CD14-positive monocyte (primary cell): Measurements from ENCODE around the gene FOXP1. TPM values are rescaled to one million over a fixed set of nuclear protein-coding genes. Genes with fewer than 3 reads are reported as not detected.

ENCODE experiments used
- DNase-seq, 3 donors: peaks; one replicate each; pipeline ENCODE4 v3.0.0-alpha.2; 2011 to 2022
- H2AFZ ChIP-seq: 2 replicates; pipeline ENCODE4 v1.6.0; 2012; ENCODE audit warnings: mild to moderate bottlenecking, low read depth, low read length, inconsistent platforms; ENCODE audit not compliant: insufficient read depth, poor library complexity, severe bottlenecking
- H3K27ac ChIP-seq, 2 donors: 1 replicate in 1 of 2; 2 replicates in 1 of 2; pipeline ENCODE4 v1.5.1; 2012 to 2013; ENCODE audit warnings: low read length in 2 of 2, control low read depth in 1 of 2, inconsistent platforms in 1 of 2, low read depth in 1 of 2, mild to moderate bottlenecking in 1 of 2
- H3K27me3 ChIP-seq, 2 donors: one replicate each; pipeline versions ENCODE4 v1.6.0 to v1.6.1; 2011 to 2013; ENCODE audit warnings: low read length in 2 of 2; ENCODE audit not compliant: control insufficient read depth in 2 of 2, insufficient read depth in 2 of 2
- H3K36me3 ChIP-seq, 2 donors: replicated peaks in 1 of 2; 1 replicate in 1 of 2; 2 replicates in 1 of 2; pipeline versions ENCODE4 v1.5.1 to v1.6.1; 2012 to 2013; ENCODE audit warnings: low read length in 2 of 2, control low read depth in 1 of 2, inconsistent platforms in 1 of 2, mild to moderate bottlenecking in 1 of 2; ENCODE audit not compliant: insufficient read depth in 2 of 2, control insufficient read depth in 1 of 2
- H3K4me1 ChIP-seq, 2 donors: 1 replicate in 1 of 2; 2 replicates in 1 of 2; pipeline versions ENCODE4 v1.5.1 to v1.6.1; 2012 to 2013; ENCODE audit warnings: low read length in 2 of 2, control low read depth in 1 of 2, inconsistent platforms in 1 of 2, mild to moderate bottlenecking in 1 of 2, moderate library complexity in 1 of 2; ENCODE audit not compliant: insufficient read depth in 2 of 2, control insufficient read depth in 1 of 2
- H3K4me2 ChIP-seq: replicated peaks from 2 replicates; pipeline ENCODE3; 2012; ENCODE audit warnings: low read length, moderate library complexity, mild to moderate bottlenecking; ENCODE audit not compliant: poor library complexity, severe bottlenecking; ENCODE audit errors: extremely low read depth
- H3K4me3 ChIP-seq, 3 experiments: fragments of 200-600 bp in 1 of 3; sonication (generic) in 1 of 3; replicated peaks in 1 of 3; 1 replicate in 2 of 3; 2 replicates in 1 of 3; pipeline ENCODE4 v1.5.1; 2011 to 2013; ENCODE audit warnings: low read length in 3 of 3, mild to moderate bottlenecking in 3 of 3, control low read depth in 2 of 3, low read depth in 2 of 3, inconsistent platforms in 1 of 3, moderate library complexity in 1 of 3
- H3K79me2 ChIP-seq: 2 replicates; pipeline ENCODE4 v1.6.0; 2012; ENCODE audit warnings: mild to moderate bottlenecking, control low read depth, inconsistent platforms, low read length, moderate library complexity; ENCODE audit not compliant: insufficient read depth
- H3K9ac ChIP-seq: 2 replicates; pipeline ENCODE4 v1.6.0; 2017; ENCODE audit warnings: low read length, mild to moderate bottlenecking; ENCODE audit not compliant: insufficient read depth, poor library complexity, severe bottlenecking
- H3K9me3 ChIP-seq, 2 donors: replicated peaks in 1 of 2; 1 replicate in 1 of 2; 2 replicates in 1 of 2; pipeline versions ENCODE4 v1.5.1 to v1.6.1; 2012 to 2013; ENCODE audit warnings: low read length in 2 of 2, control low read depth in 1 of 2; ENCODE audit not compliant: control insufficient read depth in 1 of 2, insufficient read depth in 1 of 2
- H4K20me1 ChIP-seq: 2 replicates; pipeline ENCODE4 v1.6.0; 2012; ENCODE audit warnings: mild to moderate bottlenecking, low read length, control low read depth, moderate library complexity; ENCODE audit not compliant: insufficient read depth
- H3K27ac Mint-ChIP-seq, 7 donors: one replicate each; pipeline ENCODE4 v1.8.0; 2020; ENCODE audit warnings: mild to moderate bottlenecking in 7 of 7, mixed read lengths in 7 of 7, moderate library complexity in 6 of 7, inconsistent platforms in 2 of 7
- H3K27me3 Mint-ChIP-seq, 3 donors: one replicate each; pipeline ENCODE4 v1.8.0; 2021 to 2022; ENCODE audit warnings: low read depth in 3 of 3, mild to moderate bottlenecking in 3 of 3, mixed read lengths in 3 of 3, moderate library complexity in 3 of 3, inconsistent platforms in 1 of 3
- H3K36me3 Mint-ChIP-seq, 2 donors: one replicate each; pipeline ENCODE4 v1.8.0; 2020; ENCODE audit warnings: mixed read lengths in 2 of 2, inconsistent platforms in 1 of 2, mild to moderate bottlenecking in 1 of 2
- H3K4me1 Mint-ChIP-seq: one replicate; pipeline ENCODE4 v1.8.0; 2020; ENCODE audit warnings: mild to moderate bottlenecking, mixed read lengths
- H3K4me3 Mint-ChIP-seq, 2 donors: one replicate each; pipeline ENCODE4 v1.8.0; 2020; ENCODE audit warnings: mild to moderate bottlenecking in 2 of 2, mixed read lengths in 2 of 2, moderate library complexity in 1 of 2
- H3K9me3 Mint-ChIP-seq, 7 donors: one replicate each; pipeline ENCODE4 v1.8.0; 2020 to 2022; ENCODE audit warnings: mixed read lengths in 7 of 7, mild to moderate bottlenecking in 6 of 7, moderate library complexity in 6 of 7, inconsistent platforms in 2 of 7
- WGBS: methylation state at CpG from one replicate; pipeline ENCODE4 v1.1.5; 2013; ENCODE audit warnings: missing lambda C conversion rate; ENCODE audit not compliant: insufficient coverage; 5-methylcytosine and 5-hydroxymethylcytosine counted together
- intact Hi-C, 2 donors: fragments of 100-400 bp; cut with micrococcal nuclease; formaldehyde crosslinking; loops; one replicate each; pipeline versions ENCODE4 v1.15.0 to v1.15.1; 2023
- polyA plus RNA-seq, 3 donors: library from polyadenylated mRNA; depleted of rRNA in 1 of 3; unstranded in 2 of 3; stranded (reverse) in 1 of 3; fragments of 300-500 nt in 2 of 3; fragments of >200 nt in 1 of 3; fragmentation: Illumina TruSeq in 2 of 3; gene quantifications; 1 replicate in 2 of 3; 2 replicates in 1 of 3; pipeline ENCODE4 v1.2.3, GENCODE V29; 2012 to 2021
- TF ChIP-seq, protein P1 (sequence below): fragments of 200-600 bp; IDR thresholded peaks from one replicate; pipeline ENCODE4 v1.8.0; 2022; ENCODE audit warnings: antibody characterized with exemption, mild to moderate bottlenecking

The FOXP1 gene
- polyA plus RNA-seq, 3 donors: 25.7 to 42.6 (median 27.8) TPM

DNA sequence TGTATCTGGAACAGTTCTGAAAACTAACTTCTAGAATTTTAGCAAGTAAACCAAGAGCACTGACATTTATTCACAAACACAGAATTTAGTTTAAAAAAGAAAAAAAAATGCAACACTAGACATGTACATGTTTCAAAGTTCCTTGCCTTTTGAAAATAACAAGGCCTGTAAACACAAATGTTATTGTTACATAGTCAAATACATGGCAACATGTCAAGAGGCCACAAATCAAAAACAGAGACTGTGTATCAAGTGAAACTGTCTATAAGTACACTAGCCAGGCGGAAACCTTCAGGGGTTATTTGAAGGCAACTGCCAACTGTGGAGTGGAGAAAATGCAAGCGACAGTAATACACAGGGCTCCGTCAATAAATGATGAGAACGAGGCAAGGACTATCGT, 547.6 kb downstream of the FOXP1 start:
- 97% methylated on average over 5 of the region's 5 CpGs for WGBS
- Histone ChIP-seq H3K27me3 (no peaks in the 10 kb centered on the region), H3K9ac (no peak overlapping the region), H3K4me3 (no peak overlapping the region), H2AFZ (no peak overlapping the region), H4K20me1 (peaks cover 52% of the 10 kb centered on the region), H3K4me1 (peaks cover 7% of the 10 kb centered on the region in 2 donors), H3K27ac (peak overlapping the region in 1 of 2 donors; percentile 40), H3K36me3 (peaks cover 29 to 70% of the 10 kb centered on the region in 2 donors), H3K9me3 (no peaks in the 10 kb centered on the region), H3K79me2 (peaks cover 5% of the 10 kb centered on the region), H3K4me2 (no peak overlapping the region)
- TF ChIP-seq, protein P1, sequence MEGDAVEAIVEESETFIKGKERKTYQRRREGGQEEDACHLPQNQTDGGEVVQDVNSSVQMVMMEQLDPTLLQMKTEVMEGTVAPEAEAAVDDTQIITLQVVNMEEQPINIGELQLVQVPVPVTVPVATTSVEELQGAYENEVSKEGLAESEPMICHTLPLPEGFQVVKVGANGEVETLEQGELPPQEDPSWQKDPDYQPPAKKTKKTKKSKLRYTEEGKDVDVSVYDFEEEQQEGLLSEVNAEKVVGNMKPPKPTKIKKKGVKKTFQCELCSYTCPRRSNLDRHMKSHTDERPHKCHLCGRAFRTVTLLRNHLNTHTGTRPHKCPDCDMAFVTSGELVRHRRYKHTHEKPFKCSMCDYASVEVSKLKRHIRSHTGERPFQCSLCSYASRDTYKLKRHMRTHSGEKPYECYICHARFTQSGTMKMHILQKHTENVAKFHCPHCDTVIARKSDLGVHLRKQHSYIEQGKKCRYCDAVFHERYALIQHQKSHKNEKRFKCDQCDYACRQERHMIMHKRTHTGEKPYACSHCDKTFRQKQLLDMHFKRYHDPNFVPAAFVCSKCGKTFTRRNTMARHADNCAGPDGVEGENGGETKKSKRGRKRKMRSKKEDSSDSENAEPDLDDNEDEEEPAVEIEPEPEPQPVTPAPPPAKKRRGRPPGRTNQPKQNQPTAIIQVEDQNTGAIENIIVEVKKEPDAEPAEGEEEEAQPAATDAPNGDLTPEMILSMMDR: no peak
- Mint-ChIP-seq H3K27me3 (peaks cover 0 to 2% (median 0%) of the 10 kb centered on the region in 3 donors), H3K27ac (peak overlapping the region in 4 of 7 donors; percentile 9 to 69 (median 18)), H3K9me3 (peaks cover 0 to 2% (median 0%) of the 10 kb centered on the region in 7 donors), H3K4me1 (peaks cover 24% of the 10 kb centered on the region), H3K4me3 (no peak overlapping the region), H3K36me3 (peaks cover 66 to 73% of the 10 kb centered on the region in 2 donors)
- DNase-seq: no peak
- intact Hi-C loops: no loop called here

DNA sequence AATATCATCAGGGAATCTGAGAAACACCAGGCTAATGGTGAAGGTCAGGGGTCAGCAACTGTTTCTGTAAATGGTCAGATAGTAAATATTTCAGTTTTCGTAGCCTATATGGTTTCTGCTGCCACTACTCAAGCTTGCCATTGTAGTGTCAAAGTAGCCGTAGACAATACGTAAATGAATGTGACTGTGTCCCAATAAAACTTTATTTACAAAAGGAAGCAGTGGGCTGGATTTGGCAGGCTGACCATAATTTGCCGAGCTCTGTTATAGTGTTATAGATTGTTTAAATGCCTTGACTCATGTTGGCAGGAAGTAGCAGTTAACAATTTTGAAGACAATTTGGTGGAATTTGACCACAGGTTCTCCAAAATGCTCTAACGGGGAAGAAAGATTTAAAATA, 548.2 kb downstream of the FOXP1 start:
- intact Hi-C loops: no loop called here
- H4K20me1 ChIP-seq: peaks cover 52% of the 10 kb centered on the region
- H3K4me3 Mint-ChIP-seq: no peak overlapping the region
- H3K27ac ChIP-seq: peak overlapping the region in 1 of 2 donors; percentile 40
- H3K9ac ChIP-seq: no peak overlapping the region
- H2AFZ ChIP-seq: no peak overlapping the region
- H3K4me2 ChIP-seq: no peak overlapping the region
- peaks cover 24 to 70% of the 10 kb centered on the region in 2 donors for H3K36me3 ChIP-seq
- no peaks in the 10 kb centered on the region for H3K27me3 ChIP-seq
- peaks cover 0 to 2% (median 0%) of the 10 kb centered on the region in 3 donors for H3K27me3 Mint-ChIP-seq
- TF ChIP-seq, protein P1: no peak
- no peaks in the 10 kb centered on the region for H3K9me3 ChIP-seq
- H3K36me3 Mint-ChIP-seq: peaks cover 67 to 72% of the 10 kb centered on the region in 2 donors
- WGBS: 50% methylated on average over 2 of the region's 5 CpGs
- peaks cover 0 to 2% (median 0%) of the 10 kb centered on the region in 7 donors for H3K9me3 Mint-ChIP-seq
- peaks cover 5% of the 10 kb centered on the region for H3K79me2 ChIP-seq
- H3K4me1 Mint-ChIP-seq: peaks cover 25% of the 10 kb centered on the region
- peak overlapping the region in 6 of 7 donors; percentile 19 to 72 (median 60) for H3K27ac Mint-ChIP-seq
- no peak overlapping the region for H3K4me3 ChIP-seq
- peak in 2 of 3 donors; percentile 11 to 23 for DNase-seq
- peaks cover 7% of the 10 kb centered on the region in 2 donors for H3K4me1 ChIP-seq
